Activated T-helper 1 cell treated with anti-CD3 and anti-CD28 coated beads, Interleukin-12 subunit alpha, Interleukin-12 subunit beta, Interleukin-2, Interleukin-4 antibody, amounts not matched to agents 30 ng/mL and 10 ng/mL and 1 ng/mL, durations not matched to agents 14 hours and 24 hours and 36 hours (primary cell): ENCODE results near the gene SLFN11. TPM values are rescaled to one million over a fixed set of nuclear protein-coding genes. Genes with fewer than 3 reads are reported as not detected.
"Not testable (repeated sequence)": the region's sequence is repeated elsewhere in the genome, so short reads cannot be mapped to it uniquely, and the experiment has no call there.

Source experiments
- DNase-seq: peaks from one replicate; pipeline ENCODE4 v3.0.0; 2021; ENCODE audit warnings: low spot score
- H3K27ac Mint-ChIP-seq: one replicate; pipeline ENCODE4 v1.8.0; 2021; ENCODE audit warnings: mild to moderate bottlenecking, mixed read lengths
- H3K27me3 Mint-ChIP-seq: one replicate; pipeline ENCODE4 v1.8.0; 2022; ENCODE audit warnings: mild to moderate bottlenecking, moderate library complexity, mixed read lengths; ENCODE audit not compliant: insufficient read depth
- H3K36me3 Mint-ChIP-seq: one replicate; pipeline ENCODE4 v1.8.0; 2021; ENCODE audit warnings: low read depth, mixed read lengths
- H3K4me1 Mint-ChIP-seq: one replicate; pipeline ENCODE4 v1.8.0; 2021; ENCODE audit warnings: low read depth, mixed read lengths
- H3K4me3 Mint-ChIP-seq: one replicate; pipeline ENCODE4 v1.8.0; 2021; ENCODE audit warnings: mild to moderate bottlenecking, moderate library complexity, mixed read lengths
- H3K9me3 Mint-ChIP-seq: one replicate; pipeline ENCODE4 v1.8.0; 2021; ENCODE audit warnings: mixed read lengths
- intact Hi-C: fragments of 100-400 bp; cut with micrococcal nuclease; formaldehyde crosslinking; loops from one replicate; pipeline ENCODE4 v1.15.1; 2024
- total RNA-seq: library from RNA; stranded (reverse); gene quantifications from 2 replicates; pipeline ENCODE4 v1.2.3, GENCODE V29; 2022

The SLFN11 gene
- total RNA-seq, 1 donor from 2014 or later: 70.8 TPM

DNA sequence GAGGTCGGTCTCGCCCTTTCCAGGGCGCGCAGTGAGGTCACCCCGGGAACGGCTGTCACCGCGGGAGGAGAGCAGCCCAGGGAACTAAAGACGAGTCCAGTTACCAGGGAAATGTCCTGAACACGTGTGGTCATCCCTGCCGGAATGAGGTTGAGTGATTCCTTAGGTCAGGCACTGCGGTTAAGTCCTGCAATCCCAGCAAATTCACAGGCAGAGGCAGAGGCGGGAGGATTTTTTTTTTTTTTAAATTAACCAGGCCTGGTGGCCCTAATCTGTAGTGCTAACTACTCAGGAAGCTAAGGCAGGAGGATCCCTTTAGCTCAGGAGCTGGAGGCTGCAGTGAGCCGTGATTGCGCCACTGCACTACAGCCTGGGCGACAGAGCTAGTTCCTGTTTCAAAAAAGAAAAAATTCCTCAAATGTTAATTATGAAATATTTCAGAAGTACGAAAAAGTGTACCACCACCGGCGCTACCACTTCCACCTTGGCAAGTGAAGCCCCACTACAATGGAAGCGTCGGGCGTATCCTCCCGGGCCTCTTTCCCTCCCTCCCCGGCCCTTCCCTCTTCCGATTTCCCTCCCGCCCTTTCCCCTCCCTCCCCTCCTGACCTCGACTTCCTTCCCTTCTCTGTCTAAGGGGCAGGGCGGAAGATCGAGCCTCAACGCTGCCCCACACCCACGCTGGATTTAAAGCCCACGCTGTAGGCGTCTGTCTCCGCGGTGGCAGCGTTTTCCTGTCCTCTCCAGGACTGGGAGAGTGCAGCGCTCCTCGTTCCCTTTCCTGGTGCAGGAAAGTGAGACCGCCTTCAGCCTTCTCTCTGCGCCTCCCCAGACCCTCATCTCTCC, 27.3 kb downstream of the SLFN11 start:
- Mint-ChIP-seq H3K27ac (peak overlapping the region; percentile 40), H3K36me3 (peaks cover 36% of the 10 kb centered on the region), H3K27me3 (peaks cover 9% of the 10 kb centered on the region), H3K9me3 (peaks cover 29% of the 10 kb centered on the region), H3K4me1 (peaks cover 61% of the 10 kb centered on the region), H3K4me3 (peak overlapping the region; percentile 91)
- intact Hi-C loops: loop anchor here (2.0 kb wide), 1 partner anchor 27 kb away; the partner anchor contains the start of gene SLFN11
- peak; percentile 26 for DNase-seq

DNA sequence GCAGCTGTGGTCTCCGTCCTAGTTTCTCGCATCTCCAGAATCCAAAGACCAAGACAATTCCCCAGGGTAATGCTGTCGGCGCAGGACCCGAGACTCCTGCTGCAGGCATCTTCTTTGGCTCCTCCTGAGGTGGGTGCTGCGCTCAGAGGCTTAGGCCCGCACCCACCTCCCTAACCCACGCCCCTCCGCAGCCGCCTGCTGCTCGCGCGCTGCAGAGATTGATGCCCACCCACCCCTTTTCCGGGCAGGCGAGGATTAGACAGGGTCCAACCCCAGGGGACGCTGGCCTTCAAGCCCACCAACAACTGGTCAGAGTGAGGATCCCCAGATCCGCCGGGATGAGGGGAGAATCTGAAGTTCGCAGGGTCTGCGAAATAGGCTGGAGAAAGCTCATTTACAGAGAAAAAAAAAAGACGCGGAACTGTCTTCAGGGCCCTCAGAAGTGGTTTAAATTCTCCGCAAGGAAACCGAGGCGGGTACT, 27.9 kb downstream of the SLFN11 start:
- Mint-ChIP-seq H3K27ac (peak overlapping the region; percentile 40), H3K27me3 (peaks cover 9% of the 10 kb centered on the region)

DNA sequence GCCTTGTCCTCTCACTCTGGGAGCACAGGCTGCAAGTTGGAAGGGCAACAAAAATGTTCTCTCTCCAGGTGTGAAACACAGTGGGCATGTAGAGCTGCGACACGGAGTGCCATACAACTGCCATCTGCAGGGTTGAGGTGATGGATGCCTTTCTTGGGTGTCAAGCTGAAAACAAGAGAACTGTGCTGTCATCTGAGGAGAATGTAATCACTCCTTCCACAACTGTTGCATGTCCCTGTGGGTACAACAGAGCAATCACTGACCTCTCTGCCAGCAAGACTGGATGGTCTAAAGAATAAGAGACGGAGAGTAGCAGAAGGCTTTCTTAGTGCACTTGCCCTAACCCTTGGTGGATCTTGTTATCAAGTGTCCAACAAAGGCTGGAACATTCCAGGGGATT, 29.2 kb downstream of the SLFN11 start:
- peaks cover 61% of the 10 kb centered on the region for H3K4me1 Mint-ChIP-seq
- H3K36me3 Mint-ChIP-seq: peaks cover 34% of the 10 kb centered on the region
- intact Hi-C loops: no loop called here
- no peak for DNase-seq
- H3K27me3 Mint-ChIP-seq: peaks cover 9% of the 10 kb centered on the region
- no peak overlapping the region for H3K27ac Mint-ChIP-seq
- H3K4me3 Mint-ChIP-seq: no peak overlapping the region
- H3K9me3 Mint-ChIP-seq: peaks cover 43% of the 10 kb centered on the region

More for the DNA sequence above, 27.9 kb downstream of the SLFN11 start:
- Mint-ChIP-seq H3K4me3 (peak overlapping the region; percentile 91), H3K36me3 (peaks cover 33% of the 10 kb centered on the region), H3K4me1 (peaks cover 61% of the 10 kb centered on the region), H3K9me3 (peaks cover 36% of the 10 kb centered on the region)
- intact Hi-C loops: no loop called here
- no peak for DNase-seq

DNA sequence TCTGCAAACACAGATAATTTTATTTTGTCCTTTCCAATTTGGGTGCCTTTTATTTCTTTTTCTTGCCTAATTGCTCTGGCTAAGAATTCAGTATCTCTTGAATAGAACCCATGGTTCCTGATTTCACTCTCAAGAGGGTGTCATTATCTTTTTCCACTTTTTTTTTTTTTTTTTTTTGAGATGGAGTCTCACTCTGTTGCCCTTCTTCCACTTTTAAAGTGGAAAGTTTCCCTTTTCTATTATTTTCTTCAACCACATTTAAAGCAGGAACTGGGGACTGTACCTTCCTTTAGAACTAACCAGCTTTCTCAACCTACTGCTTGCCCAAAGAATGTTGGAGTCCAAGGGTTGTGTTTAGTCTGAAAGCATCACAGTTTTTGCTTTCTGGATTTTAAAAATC, 31.1 kb downstream of the SLFN11 start:
- no peak for DNase-seq
- peaks cover 26% of the 10 kb centered on the region for H3K36me3 Mint-ChIP-seq
- peaks cover 9% of the 10 kb centered on the region for H3K27me3 Mint-ChIP-seq
- H3K27ac Mint-ChIP-seq: peak overlapping the region; percentile 63
- H3K4me1 Mint-ChIP-seq: peaks cover 60% of the 10 kb centered on the region
- intact Hi-C loops: no loop called here
- H3K9me3 Mint-ChIP-seq: peaks cover 43% of the 10 kb centered on the region
- H3K4me3 Mint-ChIP-seq: peak overlapping the region; percentile 60

DNA sequence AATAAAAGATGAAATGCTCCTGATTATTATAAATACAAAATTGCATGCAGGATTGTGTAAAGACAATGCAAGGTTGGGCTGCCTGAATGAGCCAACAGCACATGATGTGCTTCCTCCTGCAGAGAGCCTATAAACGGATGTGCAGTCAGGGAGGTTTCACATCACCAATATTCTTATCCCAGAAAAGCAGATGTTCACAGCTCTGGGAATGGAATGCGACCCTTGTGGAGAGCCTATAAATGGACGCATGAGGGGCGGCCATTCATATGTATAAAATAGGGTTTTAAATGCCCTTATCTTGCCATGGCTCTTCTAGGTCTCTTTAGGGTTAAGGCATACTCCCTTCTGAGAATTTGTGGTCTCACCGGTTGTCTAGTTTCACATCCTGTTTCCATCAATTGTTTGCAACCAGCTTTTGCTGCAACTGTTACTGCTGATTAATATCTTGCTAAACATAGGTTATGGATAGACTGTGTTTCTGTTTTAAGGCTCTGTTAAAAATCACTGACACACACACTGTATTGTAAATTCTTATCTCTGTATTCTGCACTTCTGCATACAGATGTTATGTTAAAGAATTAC, 31.9 kb downstream of the SLFN11 start:
- H3K36me3 Mint-ChIP-seq: peaks cover 26% of the 10 kb centered on the region
- H3K27ac Mint-ChIP-seq: peak overlapping the region; percentile 55
- H3K9me3 Mint-ChIP-seq: peaks cover 43% of the 10 kb centered on the region
- H3K27me3 Mint-ChIP-seq: peaks cover 9% of the 10 kb centered on the region
- intact Hi-C loops: loop anchor here (1.0 kb wide), 5 partner anchors 28 to 146 kb away; partner anchors contain the start of gene SLFN11
- peaks cover 55% of the 10 kb centered on the region for H3K4me1 Mint-ChIP-seq
- peak overlapping the region; percentile 60 for H3K4me3 Mint-ChIP-seq
- DNase-seq: peak; percentile 48

DNA sequence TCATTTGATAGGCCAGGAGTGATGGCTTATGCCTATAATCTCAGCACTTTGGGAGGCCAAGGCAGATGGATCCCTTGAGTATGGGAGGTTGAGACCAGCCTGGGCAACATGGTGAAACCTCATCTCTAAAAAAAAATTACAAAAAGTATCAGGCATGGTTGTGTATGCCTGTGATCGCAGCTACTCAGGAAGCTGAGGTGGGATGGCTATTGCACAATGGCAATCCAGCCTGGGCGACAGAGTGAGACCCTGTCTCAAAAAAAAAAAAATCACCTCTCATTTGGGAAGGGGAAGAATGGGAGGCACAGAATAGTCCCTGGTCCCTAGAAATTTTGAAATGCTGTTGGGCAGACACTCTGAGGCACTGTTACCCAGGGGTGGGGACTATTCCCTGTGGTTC, 35.2 kb downstream of the SLFN11 start:
- H3K4me3 Mint-ChIP-seq: no peak overlapping the region
- peaks cover 24% of the 10 kb centered on the region for H3K4me1 Mint-ChIP-seq
- intact Hi-C loops: no loop called here

DNA sequence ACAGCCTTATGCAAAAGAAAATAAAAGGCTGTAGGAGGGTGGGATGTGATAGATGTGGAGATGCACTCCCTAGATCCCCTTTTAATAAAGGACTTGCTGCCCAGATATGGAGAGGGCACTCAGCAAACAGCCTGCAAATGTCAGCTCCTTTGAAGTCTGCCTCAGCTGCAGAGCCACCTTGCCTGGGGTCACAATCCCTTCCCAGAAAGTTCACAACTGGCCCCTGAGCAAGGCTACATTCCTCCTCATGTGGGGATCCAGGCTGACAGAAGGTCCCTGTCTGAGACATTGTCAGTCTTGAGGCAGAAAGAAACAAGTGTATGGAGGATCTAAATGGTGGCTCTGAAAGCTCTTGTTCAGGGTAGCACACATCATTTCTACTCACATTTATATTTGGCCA, 36.1 kb downstream of the SLFN11 start:
- Mint-ChIP-seq H3K9me3 (peaks cover 26% of the 10 kb centered on the region), H3K27me3 (no peaks in the 10 kb centered on the region), H3K4me3 (no peak overlapping the region), H3K27ac (no peak overlapping the region), H3K36me3 (peaks cover 13% of the 10 kb centered on the region), H3K4me1 (peaks cover 16% of the 10 kb centered on the region)
- DNase-seq: no peak
- intact Hi-C loops: no loop called here

More for the DNA sequence above, 35.2 kb downstream of the SLFN11 start:
- Mint-ChIP-seq H3K9me3 (peaks cover 34% of the 10 kb centered on the region), H3K27me3 (peaks cover 3% of the 10 kb centered on the region), H3K27ac (no peak overlapping the region), H3K36me3 (peaks cover 17% of the 10 kb centered on the region)
- no peak for DNase-seq

DNA sequence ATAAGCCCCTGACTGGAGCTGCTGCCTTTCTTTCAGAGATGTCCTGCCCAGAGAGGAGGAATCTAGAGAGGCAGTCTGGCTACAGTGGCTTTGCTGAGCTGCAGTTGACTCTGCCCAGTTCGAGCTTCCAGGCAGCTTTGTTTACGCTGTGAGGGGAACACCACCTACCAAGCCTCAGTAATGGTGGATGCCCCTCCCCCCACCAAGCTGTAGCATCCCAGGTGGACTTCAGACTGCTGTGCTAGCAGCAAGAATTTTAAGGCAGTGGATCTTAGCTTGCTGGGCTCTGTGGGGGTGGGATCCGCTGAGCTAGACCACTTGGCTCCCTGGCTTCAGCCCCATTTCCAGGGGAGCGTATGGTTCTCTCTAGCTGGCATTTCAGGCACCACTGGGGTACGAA, 39.8 kb downstream of the SLFN11 start:
- intact Hi-C loops, H3K9me3 Mint-ChIP-seq, DNase-seq, H3K4me1 Mint-ChIP-seq, H3K27ac Mint-ChIP-seq, H3K4me3 Mint-ChIP-seq: not testable (repeated sequence)
- Mint-ChIP-seq H3K27me3 (peaks cover 23% of the 10 kb centered on the region), H3K36me3 (peaks cover 14% of the 10 kb centered on the region)

DNA sequence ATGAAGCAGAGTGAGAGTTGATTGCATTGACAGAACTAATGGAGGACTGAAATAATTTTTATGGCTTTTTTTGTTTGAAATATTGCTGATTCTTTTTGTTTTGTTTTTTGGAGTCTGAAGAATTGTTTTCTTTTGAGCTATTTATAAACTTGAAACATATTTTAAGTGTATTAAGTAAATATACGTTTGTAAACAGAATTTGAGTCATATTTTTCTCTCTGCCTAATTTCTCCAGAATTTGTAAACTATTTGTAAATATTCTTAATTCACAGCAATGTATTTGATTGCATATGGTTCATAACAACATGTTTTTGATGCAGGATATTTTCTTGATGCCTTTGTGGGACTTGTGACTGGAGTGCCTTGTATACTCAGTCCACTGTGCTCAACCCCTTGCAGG, 50.7 kb downstream of the SLFN11 start:
- no peak overlapping the region for H3K4me3 Mint-ChIP-seq
- H3K27ac Mint-ChIP-seq: no peak overlapping the region
- intact Hi-C loops: no loop called here
- peaks cover 13% of the 10 kb centered on the region for H3K9me3 Mint-ChIP-seq
- peaks cover 9% of the 10 kb centered on the region for H3K27me3 Mint-ChIP-seq
- peaks cover 8% of the 10 kb centered on the region for H3K4me1 Mint-ChIP-seq
- DNase-seq: no peak
- H3K36me3 Mint-ChIP-seq: peaks cover 42% of the 10 kb centered on the region

DNA sequence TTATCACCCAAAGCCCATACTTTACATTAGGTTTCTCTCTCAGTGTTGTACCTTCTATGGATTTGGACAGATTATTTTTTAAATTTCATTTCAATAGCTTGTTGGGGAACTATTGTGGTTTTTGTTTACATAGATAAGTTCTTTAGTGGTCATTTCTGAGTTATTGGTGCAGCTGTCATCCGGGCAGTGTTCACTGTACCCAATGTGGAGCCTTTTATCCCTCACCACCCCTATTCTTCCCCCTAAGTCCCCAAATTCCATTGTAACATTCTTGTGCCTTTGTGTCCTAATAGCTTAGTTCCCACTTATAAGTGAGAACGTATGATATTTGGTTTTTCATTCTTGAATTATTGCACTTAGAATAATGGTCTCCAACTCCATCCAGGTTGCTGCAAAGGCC, 57.5 kb downstream of the SLFN11 start:
- peaks cover 50% of the 10 kb centered on the region for H3K4me1 Mint-ChIP-seq
- no peaks in the 10 kb centered on the region for H3K27me3 Mint-ChIP-seq
- no peak for DNase-seq
- no peak overlapping the region for H3K27ac Mint-ChIP-seq
- H3K9me3 Mint-ChIP-seq: no peaks in the 10 kb centered on the region
- intact Hi-C loops: no loop called here
- H3K36me3 Mint-ChIP-seq: peaks cover 4% of the 10 kb centered on the region
- no peak overlapping the region for H3K4me3 Mint-ChIP-seq

DNA sequence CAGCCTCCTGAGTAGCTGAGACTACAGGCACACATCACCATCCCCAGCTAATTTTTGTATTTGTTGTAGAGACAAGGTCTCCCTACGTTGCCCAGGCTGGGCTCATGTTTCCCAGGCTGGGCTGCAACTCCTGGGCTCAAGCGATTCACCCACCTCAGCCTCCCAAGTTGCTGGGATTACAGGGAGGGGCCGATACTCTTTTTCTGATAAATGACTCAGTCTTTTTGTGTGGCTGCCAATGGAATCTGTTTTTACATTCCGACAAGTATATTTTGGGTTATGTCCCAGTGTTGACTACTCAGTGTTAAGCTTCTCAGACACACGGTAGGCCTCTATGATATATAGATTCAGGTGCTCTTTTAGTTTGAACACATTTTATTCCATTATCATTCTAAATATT, 58.1 kb downstream of the SLFN11 start:
- no peak for DNase-seq
- Mint-ChIP-seq H3K4me1 (peaks cover 50% of the 10 kb centered on the region), H3K36me3 (peaks cover 4% of the 10 kb centered on the region), H3K4me3 (peak overlapping the region; percentile 48), H3K27me3 (no peaks in the 10 kb centered on the region), H3K9me3 (no peaks in the 10 kb centered on the region), H3K27ac (no peak overlapping the region)
- intact Hi-C loops: no loop called here

DNA sequence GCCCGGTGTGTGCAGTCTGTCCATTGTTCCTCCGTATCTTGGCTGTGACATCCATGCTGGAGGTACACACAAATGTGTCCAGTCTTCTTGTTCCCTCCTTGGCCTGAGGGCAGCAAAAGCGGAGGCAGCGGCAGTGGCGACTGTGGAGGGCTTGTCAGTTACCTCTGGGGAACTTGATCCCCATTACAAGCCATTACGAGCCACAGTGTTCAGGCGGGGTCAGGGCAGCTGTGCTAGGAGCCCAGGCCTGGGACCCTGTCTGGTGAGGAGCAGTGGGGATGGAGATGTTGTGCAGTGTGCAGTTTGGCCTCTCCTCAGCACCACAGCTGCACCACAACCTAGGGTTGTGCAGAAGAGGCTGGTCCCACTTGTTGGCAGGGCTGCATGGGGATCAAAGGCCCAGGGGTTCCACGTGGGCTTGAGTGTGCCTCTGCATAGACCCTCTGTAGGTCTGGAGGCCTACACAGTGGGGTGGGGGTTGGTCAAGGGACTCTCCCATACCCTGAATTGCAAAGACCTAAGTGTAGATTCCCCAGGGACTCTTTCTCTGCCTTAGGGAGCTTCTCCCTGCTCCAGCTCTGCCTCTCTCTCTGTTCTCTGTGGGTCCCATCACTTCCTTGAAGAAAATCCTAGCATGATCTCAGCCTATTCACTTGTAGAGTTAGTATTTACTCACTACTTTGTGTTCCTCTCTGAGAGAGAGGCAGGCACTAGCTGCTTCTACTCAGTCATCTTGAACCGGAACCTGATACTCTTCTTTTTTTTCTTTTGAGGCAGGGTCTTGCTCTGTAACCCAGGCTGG, 58.8 kb downstream of the SLFN11 start:
- peak overlapping the region; percentile 81 for H3K4me3 Mint-ChIP-seq
- H3K27me3 Mint-ChIP-seq: no peaks in the 10 kb centered on the region
- H3K36me3 Mint-ChIP-seq: peaks cover 2% of the 10 kb centered on the region
- H3K4me1 Mint-ChIP-seq: peaks cover 50% of the 10 kb centered on the region
- H3K27ac Mint-ChIP-seq: peak overlapping the region; percentile 47
- intact Hi-C loops: no loop called here
- H3K9me3 Mint-ChIP-seq: no peaks in the 10 kb centered on the region
- no peak for DNase-seq
